Liver (tissue), 9 donors: ENCODE measurements around the gene UXS1. TPM values are rescaled to one million over a fixed set of nuclear protein-coding genes. Genes with fewer than 3 reads are reported as not detected.

Experiments used
- DNase-seq: peaks from one replicate; pipeline ENCODE4 v3.0.0-alpha.2; 2017; ENCODE audit warnings: low spot score
- H3K27ac ChIP-seq, 2 donors: one replicate each; pipeline ENCODE4 v1.7.0; 2013; ENCODE audit warnings: inconsistent platforms in 2 of 2, low read length in 2 of 2, control low read depth in 1 of 2, low read depth in 1 of 2, mild to moderate bottlenecking in 1 of 2
- H3K27me3 ChIP-seq, 4 donors: one replicate each; pipeline versions ENCODE4 v1.6.1 to v1.7.0; 2013; ENCODE audit warnings: low read length in 3 of 4, inconsistent platforms in 1 of 4, mild to moderate bottlenecking in 1 of 4, moderate library complexity in 1 of 4; ENCODE audit not compliant: control insufficient read depth in 4 of 4, insufficient read depth in 4 of 4
- H3K36me3 ChIP-seq, 4 donors: one replicate each; pipeline versions ENCODE4 v1.6.1 to v1.7.0; 2013; ENCODE audit warnings: low read length in 3 of 4, mild to moderate bottlenecking in 3 of 4, low read depth in 1 of 4, moderate library complexity in 1 of 4; ENCODE audit not compliant: control insufficient read depth in 4 of 4, insufficient read depth in 3 of 4
- H3K4me1 ChIP-seq, 4 donors: one replicate each; pipeline versions ENCODE4 v1.6.1 to v1.7.0; 2013; ENCODE audit warnings: low read length in 3 of 4, mild to moderate bottlenecking in 3 of 4, moderate library complexity in 1 of 4; ENCODE audit not compliant: control insufficient read depth in 4 of 4, insufficient read depth in 4 of 4
- H3K4me3 ChIP-seq, 3 donors: one replicate each; pipeline versions ENCODE4 v1.6.1 to v1.7.0; 2013; ENCODE audit warnings: low read length in 3 of 3, control low read depth in 1 of 3, low read depth in 1 of 3, mild to moderate bottlenecking in 1 of 3
- H3K9ac ChIP-seq, 2 donors: one replicate each; pipeline ENCODE4 v1.7.0; 2013; ENCODE audit warnings: low read length in 2 of 2, mild to moderate bottlenecking in 2 of 2, moderate library complexity in 2 of 2, control low read depth in 1 of 2, low read depth in 1 of 2
- H3K9me3 ChIP-seq, 4 donors: one replicate each; pipeline versions ENCODE4 v1.6.1 to v1.7.0; 2013; ENCODE audit warnings: low read length in 3 of 4; ENCODE audit not compliant: control insufficient read depth in 4 of 4
- ATF3 ChIP-seq: IDR thresholded peaks from 2 replicates; pipeline ENCODE4 v1.6.1; 2016; ENCODE audit warnings: antibody characterized with exemption
- EGR1 ChIP-seq, 2 donors: IDR thresholded peaks; 2 replicates each; pipeline ENCODE4 v1.6.1; 2016 to 2018; ENCODE audit warnings: antibody characterized with exemption in 2 of 2, low read depth in 2 of 2
- FOXA1 ChIP-seq: IDR thresholded peaks from 2 replicates; pipeline ENCODE4 v1.6.1; 2016; ENCODE audit warnings: antibody characterized with exemption
- FOXA2 ChIP-seq: IDR thresholded peaks from 2 replicates; pipeline ENCODE4 v1.6.1; 2016; ENCODE audit warnings: antibody characterized with exemption
- GABPA ChIP-seq, 2 donors: IDR thresholded peaks in 1 of 2; conservative IDR thresholded peaks in 1 of 2; 2 replicates each; pipeline ENCODE4 v1.6.1; 2016; ENCODE audit warnings: antibody characterized with exemption in 2 of 2, mild to moderate bottlenecking in 1 of 2, moderate library complexity in 1 of 2
- HNF4A ChIP-seq, 2 donors: conservative IDR thresholded peaks; 2 replicates each; pipeline ENCODE4 v1.6.1; 2016; ENCODE audit warnings: antibody characterized with exemption in 2 of 2, mild to moderate bottlenecking in 2 of 2
- HNF4G ChIP-seq: IDR thresholded peaks from 2 replicates; pipeline ENCODE4 v1.6.1; 2016; ENCODE audit warnings: antibody characterized with exemption
- JUND ChIP-seq, 2 donors: IDR thresholded peaks; 2 replicates each; pipeline ENCODE4 v1.6.1; 2016; ENCODE audit warnings: antibody characterized with exemption in 2 of 2
- NR2F2 ChIP-seq: IDR thresholded peaks from 2 replicates; pipeline ENCODE4 v1.6.1; 2016; ENCODE audit warnings: antibody characterized with exemption
- RAD21 ChIP-seq, 2 donors: IDR thresholded peaks; 2 replicates each; pipeline ENCODE4 v1.6.1; 2016; ENCODE audit warnings: antibody characterized with exemption in 2 of 2, mild to moderate bottlenecking in 2 of 2
- RXRA ChIP-seq, 2 donors: IDR thresholded peaks; 2 replicates each; pipeline ENCODE4 v1.6.1; 2017 to 2018; ENCODE audit warnings: antibody characterized with exemption in 2 of 2, mild to moderate bottlenecking in 1 of 2
- SP1 ChIP-seq: IDR thresholded peaks from 2 replicates; pipeline ENCODE4 v1.6.1; 2018; ENCODE audit warnings: antibody characterized with exemption, mild to moderate bottlenecking
- TAF1 ChIP-seq: conservative IDR thresholded peaks from 2 replicates; pipeline ENCODE4 v1.6.1; 2016; ENCODE audit warnings: antibody characterized with exemption, mild to moderate bottlenecking
- YY1 ChIP-seq: IDR thresholded peaks from 2 replicates; pipeline ENCODE4 v1.6.1; 2016; ENCODE audit warnings: antibody characterized with exemption, mild to moderate bottlenecking
- WGBS: extraction: QIAGEN DNeasy Blood & Tissue Kit; methylation state at CpG from one replicate; pipeline ENCODE4 v1.1.7; 2013; 5-methylcytosine and 5-hydroxymethylcytosine counted together
- polyA plus RNA-seq, 2 donors: library from polyadenylated mRNA; stranded (reverse) in 1 of 2; unstranded in 1 of 2; fragments of 200-250 nt in 1 of 2; fragments of >200 nt in 1 of 2; fragmentation: Nextera tagmentation in 1 of 2; extraction: Ambion mirVana in 1 of 2; gene quantifications; one replicate each; pipeline versions ENCODE4 v1.2.1 to v1.2.3, GENCODE V29; 2013 to 2015
- total RNA-seq, 2 donors: library from RNA; depleted of rRNA; stranded (reverse); fragments of >200 nt; gene quantifications; one replicate each; pipeline ENCODE4 v1.2.3, GENCODE V29; 2014
- TF ChIP-seq, protein P1 (sequence below): IDR thresholded peaks from 2 replicates; pipeline ENCODE4 v1.6.1; 2016; ENCODE audit warnings: antibody characterized with exemption, mild to moderate bottlenecking
- TF ChIP-seq, protein P2 (sequence below): IDR thresholded peaks from 2 replicates; pipeline ENCODE4 v1.6.1; 2016; ENCODE audit warnings: antibody characterized with exemption
- TF ChIP-seq, protein P3 (sequence below): IDR thresholded peaks from 2 replicates; pipeline ENCODE4 v1.6.1; 2016; ENCODE audit warnings: antibody characterized with exemption
- TF ChIP-seq, protein P4 (sequence below): fragments of 150-350 bp; IDR thresholded peaks from 2 replicates; pipeline ENCODE4 v1.5.1; 2017; ENCODE audit warnings: improper control_type of control experiment, low read depth, low read length; ENCODE audit not compliant: missing input control
- donor health status: healthy.
- donor health status: healthy.
- donor health status: healthy.
- donor health status: healthy.
- donor health status: healthy.

UXS1 gene
- total and polyA plus RNA-seq, 4 donors: 8.8 to 19.9 (median 10.0) TPM

DNA sequence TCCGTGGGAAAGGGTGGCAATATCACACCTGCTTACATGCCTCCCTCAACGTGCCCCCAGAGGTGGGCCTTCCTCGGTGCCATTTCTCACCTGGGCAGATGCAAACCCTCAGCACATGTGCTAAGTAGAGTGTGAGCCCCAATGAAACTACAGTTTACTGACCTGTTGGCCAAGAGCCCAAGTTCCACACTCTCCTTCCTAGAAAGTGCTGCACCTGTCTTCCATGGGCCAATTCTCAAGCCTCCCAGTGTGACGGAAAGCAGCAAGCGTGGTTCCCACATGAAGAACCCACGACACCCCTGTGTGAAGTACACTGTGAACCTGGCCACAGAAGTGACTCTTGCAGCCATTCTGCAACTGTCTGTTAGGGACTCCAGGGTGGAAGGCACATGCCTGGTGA lies 73.7 kb downstream of the UXS1 start:
- Histone ChIP-seq H3K9me3 (no peaks in the 10 kb centered on the region), H3K36me3 (peaks cover 2 to 5% (median 2%) of the 10 kb centered on the region in 4 donors), H3K4me1 (peaks cover 0 to 3% (median 0%) of the 10 kb centered on the region in 4 donors), H3K27me3 (no peaks in the 10 kb centered on the region), H3K4me3 (no peak overlapping the region), H3K27ac (no peak overlapping the region), H3K9ac (no peak overlapping the region)
- no peak for DNase-seq
- TF ChIP-seq FOXA2 (no peak), YY1 (no peak), ATF3 (no peak), RXRA (IDR thresholded peaks at IDR 0.05) (no peak), HNF4G (no peak), HNF4A (conservative IDR thresholded peaks at IDR 0.05) (no peak), NR2F2 (no peak), RAD21 (IDR thresholded peaks at IDR 0.05) (no peak), GABPA (IDR thresholded peaks at IDR 0.05 in 1 of 2, conservative IDR thresholded peaks at IDR 0.05 in 1 of 2) (no peak), JUND (IDR thresholded peaks at IDR 0.05) (no peak), EGR1 (IDR thresholded peaks at IDR 0.05; ENCODE audit: low read depth in 2 of 2) (no peak)
- TF ChIP-seq, protein P1, sequence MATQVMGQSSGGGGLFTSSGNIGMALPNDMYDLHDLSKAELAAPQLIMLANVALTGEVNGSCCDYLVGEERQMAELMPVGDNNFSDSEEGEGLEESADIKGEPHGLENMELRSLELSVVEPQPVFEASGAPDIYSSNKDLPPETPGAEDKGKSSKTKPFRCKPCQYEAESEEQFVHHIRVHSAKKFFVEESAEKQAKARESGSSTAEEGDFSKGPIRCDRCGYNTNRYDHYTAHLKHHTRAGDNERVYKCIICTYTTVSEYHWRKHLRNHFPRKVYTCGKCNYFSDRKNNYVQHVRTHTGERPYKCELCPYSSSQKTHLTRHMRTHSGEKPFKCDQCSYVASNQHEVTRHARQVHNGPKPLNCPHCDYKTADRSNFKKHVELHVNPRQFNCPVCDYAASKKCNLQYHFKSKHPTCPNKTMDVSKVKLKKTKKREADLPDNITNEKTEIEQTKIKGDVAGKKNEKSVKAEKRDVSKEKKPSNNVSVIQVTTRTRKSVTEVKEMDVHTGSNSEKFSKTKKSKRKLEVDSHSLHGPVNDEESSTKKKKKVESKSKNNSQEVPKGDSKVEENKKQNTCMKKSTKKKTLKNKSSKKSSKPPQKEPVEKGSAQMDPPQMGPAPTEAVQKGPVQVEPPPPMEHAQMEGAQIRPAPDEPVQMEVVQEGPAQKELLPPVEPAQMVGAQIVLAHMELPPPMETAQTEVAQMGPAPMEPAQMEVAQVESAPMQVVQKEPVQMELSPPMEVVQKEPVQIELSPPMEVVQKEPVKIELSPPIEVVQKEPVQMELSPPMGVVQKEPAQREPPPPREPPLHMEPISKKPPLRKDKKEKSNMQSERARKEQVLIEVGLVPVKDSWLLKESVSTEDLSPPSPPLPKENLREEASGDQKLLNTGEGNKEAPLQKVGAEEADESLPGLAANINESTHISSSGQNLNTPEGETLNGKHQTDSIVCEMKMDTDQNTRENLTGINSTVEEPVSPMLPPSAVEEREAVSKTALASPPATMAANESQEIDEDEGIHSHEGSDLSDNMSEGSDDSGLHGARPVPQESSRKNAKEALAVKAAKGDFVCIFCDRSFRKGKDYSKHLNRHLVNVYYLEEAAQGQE: no peak
- TF ChIP-seq, protein P2, sequence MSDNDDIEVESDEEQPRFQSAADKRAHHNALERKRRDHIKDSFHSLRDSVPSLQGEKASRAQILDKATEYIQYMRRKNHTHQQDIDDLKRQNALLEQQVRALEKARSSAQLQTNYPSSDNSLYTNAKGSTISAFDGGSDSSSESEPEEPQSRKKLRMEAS: no peak
- TF ChIP-seq, protein P3, sequence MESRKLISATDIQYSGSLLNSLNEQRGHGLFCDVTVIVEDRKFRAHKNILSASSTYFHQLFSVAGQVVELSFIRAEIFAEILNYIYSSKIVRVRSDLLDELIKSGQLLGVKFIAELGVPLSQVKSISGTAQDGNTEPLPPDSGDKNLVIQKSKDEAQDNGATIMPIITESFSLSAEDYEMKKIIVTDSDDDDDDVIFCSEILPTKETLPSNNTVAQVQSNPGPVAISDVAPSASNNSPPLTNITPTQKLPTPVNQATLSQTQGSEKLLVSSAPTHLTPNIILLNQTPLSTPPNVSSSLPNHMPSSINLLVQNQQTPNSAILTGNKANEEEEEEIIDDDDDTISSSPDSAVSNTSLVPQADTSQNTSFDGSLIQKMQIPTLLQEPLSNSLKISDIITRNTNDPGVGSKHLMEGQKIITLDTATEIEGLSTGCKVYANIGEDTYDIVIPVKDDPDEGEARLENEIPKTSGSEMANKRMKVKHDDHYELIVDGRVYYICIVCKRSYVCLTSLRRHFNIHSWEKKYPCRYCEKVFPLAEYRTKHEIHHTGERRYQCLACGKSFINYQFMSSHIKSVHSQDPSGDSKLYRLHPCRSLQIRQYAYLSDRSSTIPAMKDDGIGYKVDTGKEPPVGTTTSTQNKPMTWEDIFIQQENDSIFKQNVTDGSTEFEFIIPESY: no peak
- TF ChIP-seq, protein P4, sequence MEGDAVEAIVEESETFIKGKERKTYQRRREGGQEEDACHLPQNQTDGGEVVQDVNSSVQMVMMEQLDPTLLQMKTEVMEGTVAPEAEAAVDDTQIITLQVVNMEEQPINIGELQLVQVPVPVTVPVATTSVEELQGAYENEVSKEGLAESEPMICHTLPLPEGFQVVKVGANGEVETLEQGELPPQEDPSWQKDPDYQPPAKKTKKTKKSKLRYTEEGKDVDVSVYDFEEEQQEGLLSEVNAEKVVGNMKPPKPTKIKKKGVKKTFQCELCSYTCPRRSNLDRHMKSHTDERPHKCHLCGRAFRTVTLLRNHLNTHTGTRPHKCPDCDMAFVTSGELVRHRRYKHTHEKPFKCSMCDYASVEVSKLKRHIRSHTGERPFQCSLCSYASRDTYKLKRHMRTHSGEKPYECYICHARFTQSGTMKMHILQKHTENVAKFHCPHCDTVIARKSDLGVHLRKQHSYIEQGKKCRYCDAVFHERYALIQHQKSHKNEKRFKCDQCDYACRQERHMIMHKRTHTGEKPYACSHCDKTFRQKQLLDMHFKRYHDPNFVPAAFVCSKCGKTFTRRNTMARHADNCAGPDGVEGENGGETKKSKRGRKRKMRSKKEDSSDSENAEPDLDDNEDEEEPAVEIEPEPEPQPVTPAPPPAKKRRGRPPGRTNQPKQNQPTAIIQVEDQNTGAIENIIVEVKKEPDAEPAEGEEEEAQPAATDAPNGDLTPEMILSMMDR: no peak
- 93% methylated on average over 6 of the region's 6 CpGs for WGBS

GRCh38 chr2:106119074-106119473 lies 75.0 kb downstream of the UXS1 start:
- no peaks in the 10 kb centered on the region for H3K9me3 ChIP-seq
- 97% methylated on average over 6 of the region's 6 CpGs for WGBS
- H3K36me3 ChIP-seq: peaks cover 0 to 3% (median 2%) of the 10 kb centered on the region in 4 donors
- no peak for DNase-seq
- H3K27me3 ChIP-seq: no peaks in the 10 kb centered on the region
- H3K4me3 ChIP-seq: no peak overlapping the region
- H3K4me1 ChIP-seq: no peaks in the 10 kb centered on the region
- no peak overlapping the region for H3K9ac ChIP-seq
- H3K27ac ChIP-seq: no peak overlapping the region
- TF ChIP-seq TAF1 (no peak), YY1 (no peak), FOXA1 (no peak), HNF4A (conservative IDR thresholded peaks at IDR 0.05) (no peak), JUND (IDR thresholded peaks at IDR 0.05) (no peak), RAD21 (IDR thresholded peaks at IDR 0.05) (no peak), ATF3 (no peak), SP1 (no peak), GABPA (IDR thresholded peaks at IDR 0.05 in 1 of 2, conservative IDR thresholded peaks at IDR 0.05 in 1 of 2) (no peak), HNF4G (no peak), FOXA2 (no peak), RXRA (IDR thresholded peaks at IDR 0.05) (no peak), EGR1 (IDR thresholded peaks at IDR 0.05; ENCODE audit: low read depth in 2 of 2) (no peak)
- TF ChIP-seq, protein P2: no peak
- TF ChIP-seq, protein P4: no peak
- TF ChIP-seq, protein P3: no peak
